H1 (cell line): ENCODE data around the gene GPR25. TPM values are rescaled to one million over a fixed set of nuclear protein-coding genes. Genes with fewer than 3 reads are reported as not detected.

ENCODE experiments used
- EZH2 ChIP-seq: fragments of 200-600 bp; sonication (generic); IDR thresholded peaks from 2 replicates; pipeline ENCODE4 v1.7.1; 2012; ENCODE audit warnings: low read depth, mild to moderate bottlenecking, moderate library complexity, low read length, inconsistent platforms; ENCODE audit not compliant: severe bottlenecking
- SIN3A ChIP-seq, 2 experiments: IDR thresholded peaks in 1 of 2; conservative IDR thresholded peaks in 1 of 2; 2 replicates each; pipeline ENCODE4 v1.6.1; 2011 to 2012; ENCODE audit warnings: low read length in 2 of 2, improper control_type of control experiment in 1 of 2, low read depth in 1 of 2, mild to moderate bottlenecking in 1 of 2
- SP1 ChIP-seq: IDR thresholded peaks from 2 replicates; pipeline ENCODE4 v1.6.1; 2011; ENCODE audit warnings: low read depth, low read length
- SP4 ChIP-seq: IDR thresholded peaks from 2 replicates; pipeline ENCODE4 v1.6.1; 2012; ENCODE audit warnings: low read length, inconsistent platforms
- TAF7 ChIP-seq: optimal IDR thresholded peaks from 2 replicates; pipeline ENCODE3; 2011; ENCODE audit warnings: low read depth, mild to moderate bottlenecking, inconsistent platforms, low read length, moderate library complexity, borderline replicate concordance
- TBP ChIP-seq: IDR thresholded peaks from 2 replicates; pipeline ENCODE4 v1.6.1; 2011; ENCODE audit warnings: low read depth, low read length, improper control_type of control experiment
- polyA plus RNA-seq, 7 experiments: library from polyadenylated mRNA; depleted of rRNA in 3 of 7; stranded (reverse) in 5 of 7; unstranded in 2 of 7; fragments of >200 nt in 5 of 7; fragments of 200-250 nt in 2 of 7; gene quantifications; 1 replicate in 5 of 7; 2 replicates in 1 of 7; 4 replicates in 1 of 7; pipeline versions ENCODE4 v1.2.1 to v1.2.3, GENCODE V29; 2011 to 2013; ENCODE audit warnings: missing spikeins in 2 of 7, mixed read lengths in 2 of 7
- total RNA-seq: library from RNA; stranded (reverse); fragmentation: NEBNext Ultra II Directional; extraction: Animal tissue kit (Norgen Biotek cat#: 25700); gene quantifications from 2 replicates; pipeline ENCODE4 v1.2.1, GENCODE V29; 2021

GPR25 gene
- total and polyA plus RNA-seq, 2 of the 8 experiments (the other 6 are each of a cell fraction or from before 2014, with no cell fraction given): not detected

GRCh38 chr1:200890818-200891773 is 18.3 kb downstream of the GPR25 start (continued):
- TF ChIP-seq EZH2: no peak
- TF ChIP-seq TBP: peak; percentile 67
- peak; percentile 43 for TF ChIP-seq TAF7
- no peak for TF ChIP-seq SP1
- no peak; a peak in 1 of 4 replicates for TF ChIP-seq SIN3A (conservative IDR thresholded peaks at IDR 0.05 in 1 of 2, IDR thresholded peaks at IDR 0.05 in 1 of 2; ENCODE audit: low read depth in 1 of 2, low read length in 2 of 2)
- TF ChIP-seq SP4: no peak; the same call in 1 of the 2 replicates
